NT2/D1 (cell line): ENCODE data around the gene TCERG1L.

Source experiments
- DNase-seq: peaks from one replicate; pipeline ENCODE4 v3.0.0-alpha.2; 2011; ENCODE audit warnings: low read depth, low spot score
- H3K27me3 ChIP-seq: 2 replicates; pipeline ENCODE4 v1.6.0; 2011; ENCODE audit warnings: mild to moderate bottlenecking; ENCODE audit not compliant: insufficient read length, insufficient read depth
- H3K36me3 ChIP-seq: 2 replicates; pipeline ENCODE4 v1.6.1; 2011; ENCODE audit warnings: mild to moderate bottlenecking, low read length, mixed read lengths; ENCODE audit not compliant: insufficient read depth, insufficient read length
- H3K4me1 ChIP-seq: 2 replicates; pipeline ENCODE4 v1.5.1; 2011; ENCODE audit not compliant: insufficient read depth, insufficient read length
- H3K4me3 ChIP-seq: 2 replicates; pipeline ENCODE4 v1.5.1; 2011; ENCODE audit warnings: low read depth; ENCODE audit not compliant: insufficient read length
- H3K9ac ChIP-seq: 2 replicates; pipeline ENCODE4 v1.6.0; 2011; ENCODE audit warnings: low read depth; ENCODE audit not compliant: insufficient read length
- H3K9me3 ChIP-seq: 2 replicates; pipeline ENCODE4 v1.5.1; 2011; ENCODE audit warnings: mild to moderate bottlenecking, low read length; ENCODE audit not compliant: insufficient read depth
- SUZ12 ChIP-seq: IDR thresholded peaks from 2 replicates; pipeline ENCODE4 v1.6.1; 2011; ENCODE audit not compliant: insufficient read length, insufficient read depth; ENCODE audit errors: extremely low read depth
- YY1 ChIP-seq: IDR thresholded peaks from 2 replicates; pipeline ENCODE4 v1.6.1; 2011; ENCODE audit not compliant: insufficient read length, insufficient read depth
- ZNF274 ChIP-seq: IDR thresholded peaks from 2 replicates; pipeline ENCODE4 v1.6.1; 2011; ENCODE audit warnings: mild to moderate bottlenecking, low read depth, low read length

Gene TCERG1L

GRCh38 chr10:131311661-131312477 is at the start of gene TCERG1L:
Gene TCERG1L, minus strand, starts transcription at chr10:131311721. Its CDS starts 86 bp downstream, at chr10:131311635.
- H3K9me3 ChIP-seq = no peaks in the 10 kb centered on the region
- no peaks in the 10 kb centered on the region for H3K36me3 ChIP-seq
- H3K9ac ChIP-seq = peak within 1 kb of the TSS; percentile 77
- TF ChIP-seq YY1 (no peak), ZNF274 (no peak), SUZ12 (no peak)
- DNase-seq = no peak
- peak within 1 kb of the TSS; percentile 58 for H3K4me3 ChIP-seq
- peaks cover 3% of the 10 kb centered on the region for H3K27me3 ChIP-seq
- peaks cover 3% of the 10 kb centered on the region for H3K4me1 ChIP-seq

- no peaks in the 10 kb centered on the region for H3K27me3 ChIP-seq
- no peaks in the 10 kb centered on the region for H3K36me3 ChIP-seq
- H3K9me3 ChIP-seq = no peaks in the 10 kb centered on the region
- no peak overlapping the region for H3K4me3 ChIP-seq
- DNase-seq = no peak
- H3K9ac ChIP-seq = no peak overlapping the region
- TF ChIP-seq YY1 = no peak
- no peak for TF ChIP-seq SUZ12
- no peak for TF ChIP-seq ZNF274
- no peaks in the 10 kb centered on the region for H3K4me1 ChIP-seq
Observed at GRCh38 chr10:131358741-131359442, 47.4 kb upstream of the TCERG1L start.

- no peaks in the 10 kb centered on the region for H3K36me3 ChIP-seq
- H3K27me3 ChIP-seq = no peaks in the 10 kb centered on the region
- DNase-seq = no peak
- H3K4me3 ChIP-seq = no peak overlapping the region
- no peak for TF ChIP-seq ZNF274
- no peak for TF ChIP-seq YY1
- TF ChIP-seq SUZ12 = no peak
- H3K4me1 ChIP-seq = no peaks in the 10 kb centered on the region
- no peak overlapping the region for H3K9ac ChIP-seq
- H3K9me3 ChIP-seq = no peaks in the 10 kb centered on the region
Observed at GRCh38 chr10:131356442-131356841, 44.9 kb upstream of the TCERG1L start.

GRCh38 chr10:131355881-131356280 is 44.4 kb upstream of the TCERG1L start:
- Histone ChIP-seq H3K27me3 (no peaks in the 10 kb centered on the region), H3K9me3 (no peaks in the 10 kb centered on the region), H3K4me1 (no peaks in the 10 kb centered on the region), H3K9ac (no peak overlapping the region), H3K36me3 (no peaks in the 10 kb centered on the region), H3K4me3 (no peak overlapping the region)
- DNase-seq = no peak
- TF ChIP-seq SUZ12 (no peak), YY1 (no peak), ZNF274 (no peak)

GRCh38 chr10:131355056-131355455 is 43.5 kb upstream of the TCERG1L start:
- TF ChIP-seq YY1 (no peak), SUZ12 (no peak), ZNF274 (no peak)
- H3K27me3 ChIP-seq = no peaks in the 10 kb centered on the region

GRCh38 chr10:131354380-131354779 is 42.9 kb upstream of the TCERG1L start:
- H3K9ac ChIP-seq = no peak overlapping the region
- TF ChIP-seq ZNF274 = no peak
- TF ChIP-seq YY1 = no peak
- TF ChIP-seq SUZ12 = no peak
- peak; percentile 13 for DNase-seq
- no peaks in the 10 kb centered on the region for H3K27me3 ChIP-seq
- no peaks in the 10 kb centered on the region for H3K4me1 ChIP-seq
- no peak overlapping the region for H3K4me3 ChIP-seq
- no peaks in the 10 kb centered on the region for H3K36me3 ChIP-seq
- H3K9me3 ChIP-seq = no peaks in the 10 kb centered on the region

More at GRCh38 chr10:131355056-131355455, 43.5 kb upstream of the TCERG1L start:
- H3K36me3 ChIP-seq = no peaks in the 10 kb centered on the region
- no peak overlapping the region for H3K4me3 ChIP-seq
- H3K9me3 ChIP-seq = no peaks in the 10 kb centered on the region
- no peak overlapping the region for H3K9ac ChIP-seq
- H3K4me1 ChIP-seq = no peaks in the 10 kb centered on the region
- DNase-seq = no peak

- H3K4me3 ChIP-seq = no peak overlapping the region
- H3K27me3 ChIP-seq = no peaks in the 10 kb centered on the region
- no peak for DNase-seq
- H3K9me3 ChIP-seq = no peaks in the 10 kb centered on the region
- no peaks in the 10 kb centered on the region for H3K4me1 ChIP-seq
- H3K9ac ChIP-seq = no peak overlapping the region
- no peaks in the 10 kb centered on the region for H3K36me3 ChIP-seq
- no peak for TF ChIP-seq YY1
- TF ChIP-seq SUZ12 = no peak
- TF ChIP-seq ZNF274 = no peak
Observed at GRCh38 chr10:131352765-131353290, 41.3 kb upstream of the TCERG1L start.
